Measurements from ENCODE around the gene PKNOX2. TPM values are rescaled to one million over a fixed set of nuclear protein-coding genes. Genes with fewer than 3 reads are reported as not detected.

PKNOX2 gene
- total RNA-seq, 1 experiment from 2014 or later: not detected

- H3K9me3 ChIP-seq (replicated peaks): no peaks in the 10 kb centered on the region
- H3K27ac ChIP-seq: no peak overlapping the region
- H3K27me3 ChIP-seq (replicated peaks): peaks cover 2% of the 10 kb centered on the region; the same call in 1 of the 2 replicates
- H3K4me1 ChIP-seq (replicated peaks): no peaks in the 10 kb centered on the region
- no peak overlapping the region for H3K4me3 ChIP-seq
- no peaks in the 10 kb centered on the region for H3K36me3 ChIP-seq
- DNase-seq (ENCODE audit: low read depth in 1 of 2, low spot score in 2 of 2): no peak
These were observed 1.8 kb upstream of the PKNOX2 start for GRCh38 chr11:125162743-125163142.

GRCh38 chr11:125163431-125164063, 1.0 kb upstream of the PKNOX2 start:
- H3K4me3 ChIP-seq: no peak overlapping the region
- no peaks in the 10 kb centered on the region for H3K4me1 ChIP-seq (replicated peaks)
- H3K36me3 ChIP-seq: no peaks in the 10 kb centered on the region
- peaks cover 2% of the 10 kb centered on the region; the same call in 1 of the 2 replicates for H3K27me3 ChIP-seq (replicated peaks)
- no peak for DNase-seq (ENCODE audit: low read depth in 1 of 2, low spot score in 2 of 2)
- no peak overlapping the region for H3K27ac ChIP-seq
- H3K9me3 ChIP-seq (replicated peaks): no peaks in the 10 kb centered on the region

GRCh38 chr11:125164091-125164421, 495 bp upstream of the PKNOX2 start:
- H3K27ac ChIP-seq: no peak overlapping the region
- H3K27me3 ChIP-seq (replicated peaks): peaks cover 2% of the 10 kb centered on the region; the same call in 1 of the 2 replicates

GRCh38 chr11:125165111-125165842, 726 bp downstream of the PKNOX2 start:
- peak in 1 of 2 experiments; percentile 1 for DNase-seq (ENCODE audit: low read depth in 1 of 2, low spot score in 2 of 2)
- Histone ChIP-seq H3K27ac (no peak overlapping the region), H3K4me3 (peak overlapping the region; percentile 24), H3K36me3 (no peaks in the 10 kb centered on the region), H3K4me1 (replicated peaks) (no peaks in the 10 kb centered on the region), H3K27me3 (replicated peaks) (peaks cover 2% of the 10 kb centered on the region; the same call in 1 of the 2 replicates), H3K9me3 (replicated peaks) (no peaks in the 10 kb centered on the region)

More at GRCh38 chr11:125164091-125164421, 495 bp upstream of the PKNOX2 start:
- DNase-seq (ENCODE audit: low read depth in 1 of 2, low spot score in 2 of 2): no peak
- Histone ChIP-seq H3K4me3 (no peak overlapping the region), H3K9me3 (replicated peaks) (no peaks in the 10 kb centered on the region), H3K36me3 (no peaks in the 10 kb centered on the region), H3K4me1 (replicated peaks) (no peaks in the 10 kb centered on the region)

GRCh38 chr11:125165843-125166763, 1.6 kb downstream of the PKNOX2 start:
- peaks cover 2% of the 10 kb centered on the region; the same call in 1 of the 2 replicates for H3K27me3 ChIP-seq (replicated peaks)
- no peaks in the 10 kb centered on the region for H3K9me3 ChIP-seq (replicated peaks)
- no peaks in the 10 kb centered on the region for H3K36me3 ChIP-seq
- no peak overlapping the region for H3K27ac ChIP-seq
- no peaks in the 10 kb centered on the region for H3K4me1 ChIP-seq (replicated peaks)
- DNase-seq (ENCODE audit: low read depth in 1 of 2, low spot score in 2 of 2): no peak
- no peak overlapping the region for H3K4me3 ChIP-seq

- Histone ChIP-seq H3K27ac (no peak overlapping the region), H3K9me3 (replicated peaks) (no peaks in the 10 kb centered on the region), H3K27me3 (replicated peaks) (peaks cover 2% of the 10 kb centered on the region; the same call in 1 of the 2 replicates), H3K36me3 (no peaks in the 10 kb centered on the region), H3K4me1 (replicated peaks) (no peaks in the 10 kb centered on the region), H3K4me3 (no peak overlapping the region)
- no peak for DNase-seq (ENCODE audit: low read depth in 1 of 2, low spot score in 2 of 2)
These were observed 2.3 kb downstream of the PKNOX2 start for GRCh38 chr11:125166764-125167291.

GRCh38 chr11:125167292-125167953, 2.9 kb downstream of the PKNOX2 start:
- DNase-seq (ENCODE audit: low read depth in 1 of 2, low spot score in 2 of 2): no peak
- H3K4me1 ChIP-seq (replicated peaks): no peaks in the 10 kb centered on the region
- H3K27me3 ChIP-seq (replicated peaks): peaks cover 2% of the 10 kb centered on the region; the same call in 1 of the 2 replicates
- H3K9me3 ChIP-seq (replicated peaks): no peaks in the 10 kb centered on the region
- H3K36me3 ChIP-seq: no peaks in the 10 kb centered on the region
- no peak overlapping the region for H3K27ac ChIP-seq
- H3K4me3 ChIP-seq: no peak overlapping the region

- Histone ChIP-seq H3K36me3 (no peaks in the 10 kb centered on the region), H3K4me1 (replicated peaks) (no peaks in the 10 kb centered on the region), H3K27ac (no peak overlapping the region), H3K27me3 (replicated peaks) (peaks cover 2% of the 10 kb centered on the region; the same call in 1 of the 2 replicates), H3K9me3 (replicated peaks) (no peaks in the 10 kb centered on the region), H3K4me3 (no peak overlapping the region)
- DNase-seq (ENCODE audit: low read depth in 1 of 2, low spot score in 2 of 2): no peak
These were observed 3.6 kb downstream of the PKNOX2 start for GRCh38 chr11:125167954-125168835.

- H3K27me3 ChIP-seq (replicated peaks): peaks cover 2% of the 10 kb centered on the region; the same call in 1 of the 2 replicates
These were observed 4.4 kb downstream of the PKNOX2 start for GRCh38 chr11:125168918-125169456.

GRCh38 chr11:125170001-125170509, 5.5 kb downstream of the PKNOX2 start:
- Histone ChIP-seq H3K4me3 (no peak overlapping the region), H3K36me3 (no peaks in the 10 kb centered on the region), H3K9me3 (replicated peaks) (no peaks in the 10 kb centered on the region), H3K4me1 (replicated peaks) (no peaks in the 10 kb centered on the region), H3K27ac (no peak overlapping the region), H3K27me3 (replicated peaks) (no peaks in the 10 kb centered on the region)
- no peak for DNase-seq (ENCODE audit: low read depth in 1 of 2, low spot score in 2 of 2)

More at GRCh38 chr11:125168918-125169456, 4.4 kb downstream of the PKNOX2 start:
- Histone ChIP-seq H3K9me3 (replicated peaks) (no peaks in the 10 kb centered on the region), H3K4me1 (replicated peaks) (no peaks in the 10 kb centered on the region), H3K27ac (no peak overlapping the region), H3K36me3 (no peaks in the 10 kb centered on the region), H3K4me3 (no peak overlapping the region)
- no peak for DNase-seq (ENCODE audit: low read depth in 1 of 2, low spot score in 2 of 2)

- no peak overlapping the region for H3K4me3 ChIP-seq
- no peak for DNase-seq (ENCODE audit: low read depth in 1 of 2, low spot score in 2 of 2)
- no peaks in the 10 kb centered on the region for H3K36me3 ChIP-seq
- H3K27ac ChIP-seq: no peak overlapping the region
- no peaks in the 10 kb centered on the region for H3K9me3 ChIP-seq (replicated peaks)
- no peaks in the 10 kb centered on the region for H3K27me3 ChIP-seq (replicated peaks)
- H3K4me1 ChIP-seq (replicated peaks): no peaks in the 10 kb centered on the region
These were observed 6.0 kb downstream of the PKNOX2 start for GRCh38 chr11:125170510-125171031.

- no peaks in the 10 kb centered on the region for H3K27me3 ChIP-seq (replicated peaks)
- H3K4me3 ChIP-seq: no peak overlapping the region
- H3K36me3 ChIP-seq: no peaks in the 10 kb centered on the region
- no peak overlapping the region for H3K27ac ChIP-seq
- no peaks in the 10 kb centered on the region for H3K9me3 ChIP-seq (replicated peaks)
- H3K4me1 ChIP-seq (replicated peaks): no peaks in the 10 kb centered on the region
- DNase-seq (ENCODE audit: low read depth in 1 of 2, low spot score in 2 of 2): no peak
These were observed 7.4 kb downstream of the PKNOX2 start for GRCh38 chr11:125171974-125172373.

All from SJSA1 (cell line).